CD8-positive, alpha-beta memory T cell (primary cell): ENCODE results near the gene TMPRSS9. TPM values are rescaled to one million over a fixed set of nuclear protein-coding genes. Genes with fewer than 3 reads are reported as not detected.

Experiments used
- CTCF ChIA-PET: fragments of 350-600 bp; sonication (Branson Sonifier 250); formaldehyde crosslinking; loops from one replicate; lab custom pipeline; 2021; ENCODE audit warnings: antibody characterized with exemption; lab: Charles Lee
- POLR2A ChIA-PET: fragments of 350-600 bp; sonication (Branson Sonifier 250); formaldehyde crosslinking; loops from one replicate; lab custom pipeline; 2021; ENCODE audit warnings: antibody characterized with exemption; lab: Charles Lee
- DNase-seq, 5 donors: peaks; one replicate each; pipeline versions ENCODE4 v3.0.0 to v3.0.0-alpha.2; 2020 to 2022; ENCODE audit warnings: mixed read lengths in 1 of 5
- H3K27ac ChIP-seq: one replicate; pipeline ENCODE4 v1.7.0; 2013; ENCODE audit warnings: low read depth, mild to moderate bottlenecking, low read length, moderate library complexity
- H3K27me3 ChIP-seq: 2 replicates; pipeline ENCODE4 v1.7.0; 2013; ENCODE audit warnings: low read length, mild to moderate bottlenecking; ENCODE audit not compliant: insufficient read depth, poor library complexity, severe bottlenecking
- H3K36me3 ChIP-seq: 2 replicates; pipeline ENCODE4 v1.7.0; 2013; ENCODE audit warnings: mild to moderate bottlenecking, low read length, moderate library complexity; ENCODE audit not compliant: insufficient read depth
- H3K4me1 ChIP-seq: 2 replicates; pipeline ENCODE4 v1.7.0; 2013; ENCODE audit warnings: mild to moderate bottlenecking, low read length, moderate library complexity; ENCODE audit not compliant: insufficient read depth
- H3K4me3 ChIP-seq: 2 replicates; pipeline ENCODE4 v1.7.0; 2013; ENCODE audit warnings: mild to moderate bottlenecking, low read length
- H3K9me3 ChIP-seq: 2 replicates; pipeline ENCODE4 v1.7.0; 2013; ENCODE audit warnings: mild to moderate bottlenecking, low read length
- H3K27ac Mint-ChIP-seq, 8 donors: one replicate each; pipeline ENCODE4 v1.8.0; 2020 to 2021; ENCODE audit warnings: mixed read lengths in 8 of 8, mild to moderate bottlenecking in 6 of 8, inconsistent platforms in 3 of 8, moderate library complexity in 3 of 8
- H3K27me3 Mint-ChIP-seq, 2 donors: one replicate each; pipeline ENCODE4 v1.8.0; 2020 to 2021; ENCODE audit warnings: mixed read lengths in 2 of 2, mild to moderate bottlenecking in 1 of 2, moderate library complexity in 1 of 2
- H3K36me3 Mint-ChIP-seq, 3 donors: one replicate each; pipeline ENCODE4 v1.8.0; 2020 to 2021; ENCODE audit warnings: mixed read lengths in 3 of 3, inconsistent platforms in 1 of 3, mild to moderate bottlenecking in 1 of 3
- H3K4me1 Mint-ChIP-seq, 3 donors: one replicate each; pipeline ENCODE4 v1.8.0; 2020 to 2021; ENCODE audit warnings: mixed read lengths in 3 of 3, inconsistent platforms in 1 of 3, mild to moderate bottlenecking in 1 of 3
- H3K4me3 Mint-ChIP-seq, 7 donors: one replicate each; pipeline ENCODE4 v1.8.0; 2020 to 2021; ENCODE audit warnings: mixed read lengths in 7 of 7, mild to moderate bottlenecking in 6 of 7, moderate library complexity in 4 of 7, inconsistent platforms in 2 of 7
- H3K9me3 Mint-ChIP-seq, 5 donors: one replicate each; pipeline ENCODE4 v1.8.0; 2020 to 2022; ENCODE audit warnings: mixed read lengths in 5 of 5, mild to moderate bottlenecking in 3 of 5, moderate library complexity in 2 of 5, inconsistent platforms in 1 of 5
- polyA plus RNA-seq: library from polyadenylated mRNA; unstranded; fragments of 300-500 nt; fragmentation: Illumina TruSeq; gene quantifications from one replicate; pipeline ENCODE4 v1.2.3, GENCODE V29; 2021
- total RNA-seq, 2 experiments: library from RNA; stranded (reverse); gene quantifications; one replicate each; pipeline ENCODE4 v1.2.3, GENCODE V29; 2021

The TMPRSS9 gene
- total and polyA plus RNA-seq, 3 experiments from 2014 or later, result not detected

DNA sequence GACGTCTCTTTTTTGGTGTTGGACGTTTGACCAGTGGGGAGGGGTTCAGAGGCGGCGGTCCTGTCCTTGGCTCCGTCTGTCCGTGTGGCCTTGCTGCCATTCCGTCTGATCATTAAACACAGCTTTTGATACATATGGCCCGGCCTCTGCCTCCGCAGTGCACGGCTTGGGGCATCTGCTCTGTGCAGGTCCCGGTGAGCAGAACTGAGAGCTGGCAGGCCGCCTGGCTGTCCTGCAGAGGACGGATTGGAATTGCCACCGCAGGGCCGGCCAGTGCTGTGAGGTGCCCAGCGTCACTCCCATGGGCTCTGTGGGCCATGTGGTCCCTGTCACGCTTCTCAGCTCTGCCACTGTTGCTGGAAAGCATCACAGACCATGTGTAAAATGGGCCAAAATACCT lies 5.4 kb upstream of the TMPRSS9 start:
- Mint-ChIP-seq H3K4me1 (no peaks in the 10 kb centered on the region), H3K36me3 (peaks cover 0 to 6% (median 0%) of the 10 kb centered on the region in 3 donors), H3K4me3 (no peak overlapping the region), H3K27ac (no peak overlapping the region), H3K9me3 (no peaks in the 10 kb centered on the region), H3K27me3 (peaks cover 0 to 2% of the 10 kb centered on the region in 2 donors)
- Histone ChIP-seq H3K27me3 (no peaks in the 10 kb centered on the region), H3K36me3 (peaks cover 6% of the 10 kb centered on the region), H3K9me3 (no peaks in the 10 kb centered on the region), H3K4me3 (no peak overlapping the region), H3K27ac (no peak overlapping the region), H3K4me1 (no peaks in the 10 kb centered on the region)
- POLR2A ChIA-PET, result no interaction called here
- DNase-seq, result no peak
- CTCF ChIA-PET, result interaction anchor here (0.6 to 1.4 kb wide), 2 partner anchors 11 to 331 kb away, joined by 5 to 6 read pairs; no protein-coding TSS in a partner anchor

DNA sequence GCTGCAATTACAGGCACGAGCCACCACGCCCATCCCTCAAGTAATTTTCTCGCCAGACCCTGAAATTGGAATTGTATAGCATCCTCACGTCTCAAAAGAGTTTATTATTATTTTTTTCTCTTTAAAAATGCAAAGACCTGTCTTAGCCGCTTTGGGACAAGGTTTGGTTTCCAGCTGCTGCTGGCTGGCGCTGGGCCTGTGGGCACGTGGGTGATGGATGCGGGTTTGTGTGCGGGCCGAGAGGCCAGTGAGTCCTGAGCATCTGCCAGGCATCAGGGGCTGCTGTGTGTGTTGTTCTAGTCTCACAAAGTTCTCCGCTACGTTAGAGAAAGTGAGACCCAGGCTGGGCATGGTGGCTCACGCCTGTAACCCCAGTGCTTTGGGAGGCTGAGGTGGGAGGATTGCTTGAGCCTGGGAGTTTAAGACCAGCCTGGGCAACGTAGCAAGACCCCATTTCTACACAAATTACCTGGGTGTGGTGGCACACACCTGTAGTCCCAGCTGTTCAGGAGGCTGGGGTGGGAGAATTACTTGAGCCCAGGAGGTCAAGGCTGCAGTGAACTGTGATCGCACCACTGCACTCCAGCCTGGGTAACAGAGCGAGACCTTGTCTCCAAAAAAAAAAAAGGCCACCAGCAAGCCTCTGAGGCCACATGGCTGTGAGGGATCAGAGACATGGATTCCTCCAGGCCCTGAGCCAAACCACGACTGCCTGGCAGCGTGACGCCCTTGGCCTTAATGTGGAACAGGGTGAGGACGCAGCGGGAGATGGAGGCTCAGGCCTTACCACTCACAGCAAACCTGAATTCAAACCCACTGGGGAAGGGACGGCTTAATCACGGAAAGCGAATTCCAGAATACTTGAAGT lies 4.7 kb upstream of the TMPRSS9 start:
- no peak overlapping the region for H3K27ac ChIP-seq
- peaks cover 1 to 2% of the 10 kb centered on the region in 2 donors for H3K27me3 Mint-ChIP-seq
- no peak overlapping the region for H3K4me3 Mint-ChIP-seq
- H3K27me3 ChIP-seq, result no peaks in the 10 kb centered on the region
- no peak for DNase-seq
- H3K4me1 ChIP-seq, result no peaks in the 10 kb centered on the region
- ChIA-PET POLR2A (no interaction called here), CTCF (interaction anchor here (1.4 kb wide), 1 partner anchor 10 kb away, joined by 5 read pairs; no protein-coding TSS in a partner anchor)
- H3K4me1 Mint-ChIP-seq, result no peaks in the 10 kb centered on the region
- no peaks in the 10 kb centered on the region for H3K9me3 ChIP-seq
- H3K27ac Mint-ChIP-seq, result no peak overlapping the region
- no peak overlapping the region for H3K4me3 ChIP-seq
- peaks cover 0 to 6% (median 0%) of the 10 kb centered on the region in 3 donors for H3K36me3 Mint-ChIP-seq
- no peaks in the 10 kb centered on the region for H3K9me3 Mint-ChIP-seq
- peaks cover 3% of the 10 kb centered on the region for H3K36me3 ChIP-seq

DNA sequence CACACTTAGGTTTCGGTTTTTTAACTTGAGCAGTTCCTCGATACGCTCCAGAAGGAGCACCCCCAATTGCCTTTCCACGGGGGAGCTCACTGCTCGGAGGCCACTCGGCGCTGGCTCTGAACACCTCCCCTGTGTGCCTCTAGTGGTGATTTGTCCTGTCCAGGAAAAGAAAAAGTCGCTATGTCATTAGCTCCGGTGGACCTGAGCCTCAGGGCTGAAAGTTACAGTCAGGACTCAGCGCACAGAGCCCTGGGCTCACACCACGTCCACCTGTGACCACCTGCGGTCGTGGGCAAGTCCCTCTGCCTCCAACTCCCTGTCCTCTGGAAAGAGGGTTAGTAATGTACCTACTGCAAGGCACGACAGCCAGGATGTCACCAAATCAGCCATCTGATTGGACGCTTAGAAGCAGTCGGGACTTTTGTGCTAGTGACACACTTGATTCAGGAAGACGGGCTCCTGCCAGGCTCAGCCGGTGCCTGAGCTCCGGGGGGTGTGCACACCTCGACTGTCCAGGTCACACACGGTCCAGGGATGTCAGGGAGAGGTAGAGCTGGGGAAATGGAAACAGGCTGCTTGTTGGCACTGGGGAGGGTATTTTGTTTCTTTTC lies 3.9 kb upstream of the TMPRSS9 start:
- Histone ChIP-seq H3K27me3 (no peaks in the 10 kb centered on the region), H3K36me3 (no peaks in the 10 kb centered on the region), H3K27ac (no peak overlapping the region), H3K9me3 (no peaks in the 10 kb centered on the region), H3K4me3 (no peak overlapping the region), H3K4me1 (no peaks in the 10 kb centered on the region)
- CTCF ChIA-PET, result no interaction called here
- Mint-ChIP-seq H3K4me3 (no peak overlapping the region), H3K36me3 (peaks cover 0 to 5% (median 0%) of the 10 kb centered on the region in 3 donors), H3K27ac (no peak overlapping the region), H3K4me1 (peaks cover 0 to 3% (median 0%) of the 10 kb centered on the region in 3 donors), H3K27me3 (peaks cover 6% of the 10 kb centered on the region in 2 donors), H3K9me3 (no peaks in the 10 kb centered on the region)
- DNase-seq, result no peak
- POLR2A ChIA-PET, result no interaction called here

DNA sequence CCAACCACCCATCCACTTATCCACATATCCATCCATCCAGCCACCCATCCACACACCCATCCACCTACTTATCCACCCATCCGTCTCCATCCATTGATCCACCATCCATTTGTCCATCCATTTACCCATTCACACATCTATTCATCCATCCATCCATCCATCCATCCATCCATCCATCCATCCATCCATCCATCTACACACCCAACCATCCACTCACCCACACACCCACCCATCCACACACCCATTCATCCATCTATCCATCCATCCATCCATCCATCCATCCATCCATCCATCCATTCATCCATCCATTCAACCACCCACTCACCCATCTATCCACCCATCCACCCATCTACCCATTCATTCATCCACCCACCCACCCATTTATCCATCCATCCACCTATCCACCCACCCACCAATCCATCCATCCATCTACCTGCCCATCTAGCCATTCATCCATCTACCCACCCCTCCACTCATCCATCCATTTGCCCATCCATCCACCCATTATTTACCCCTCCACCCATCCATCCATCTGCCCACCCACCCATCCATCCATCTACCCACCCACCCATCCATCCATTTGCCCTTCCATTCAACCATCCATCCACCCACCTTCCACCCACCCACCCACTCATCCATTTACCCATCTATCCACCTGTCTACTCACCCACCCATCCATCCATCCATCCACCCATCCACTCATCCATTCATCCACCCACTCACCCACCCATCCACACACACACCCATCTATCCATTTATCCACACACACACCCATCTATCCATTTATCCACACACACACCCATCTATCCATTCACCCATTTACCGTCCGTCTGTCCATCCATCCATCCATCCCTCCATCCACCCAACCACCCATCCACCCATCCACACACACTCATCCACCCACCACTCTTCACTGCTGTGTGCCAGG lies 2.5 kb upstream of the TMPRSS9 start:
- H3K4me3 Mint-ChIP-seq, result no peak overlapping the region
- ChIA-PET CTCF (no interaction called here), POLR2A (no interaction called here)
- H3K27me3 ChIP-seq, result peaks cover 10% of the 10 kb centered on the region
- no peaks in the 10 kb centered on the region for H3K9me3 ChIP-seq
- H3K4me1 ChIP-seq, result no peaks in the 10 kb centered on the region
- H3K27ac Mint-ChIP-seq, result peak overlapping the region in 1 of 8 donors; percentile 46
- no peaks in the 10 kb centered on the region for H3K36me3 ChIP-seq
- H3K27ac ChIP-seq, result no peak overlapping the region
- H3K36me3 Mint-ChIP-seq, result peaks cover 0 to 2% (median 0%) of the 10 kb centered on the region in 3 donors
- peaks cover 0 to 3% (median 0%) of the 10 kb centered on the region in 3 donors for H3K4me1 Mint-ChIP-seq
- no peaks in the 10 kb centered on the region for H3K9me3 Mint-ChIP-seq
- no peak overlapping the region for H3K4me3 ChIP-seq
- peaks cover 6% of the 10 kb centered on the region in 2 donors for H3K27me3 Mint-ChIP-seq
- no peak for DNase-seq

DNA sequence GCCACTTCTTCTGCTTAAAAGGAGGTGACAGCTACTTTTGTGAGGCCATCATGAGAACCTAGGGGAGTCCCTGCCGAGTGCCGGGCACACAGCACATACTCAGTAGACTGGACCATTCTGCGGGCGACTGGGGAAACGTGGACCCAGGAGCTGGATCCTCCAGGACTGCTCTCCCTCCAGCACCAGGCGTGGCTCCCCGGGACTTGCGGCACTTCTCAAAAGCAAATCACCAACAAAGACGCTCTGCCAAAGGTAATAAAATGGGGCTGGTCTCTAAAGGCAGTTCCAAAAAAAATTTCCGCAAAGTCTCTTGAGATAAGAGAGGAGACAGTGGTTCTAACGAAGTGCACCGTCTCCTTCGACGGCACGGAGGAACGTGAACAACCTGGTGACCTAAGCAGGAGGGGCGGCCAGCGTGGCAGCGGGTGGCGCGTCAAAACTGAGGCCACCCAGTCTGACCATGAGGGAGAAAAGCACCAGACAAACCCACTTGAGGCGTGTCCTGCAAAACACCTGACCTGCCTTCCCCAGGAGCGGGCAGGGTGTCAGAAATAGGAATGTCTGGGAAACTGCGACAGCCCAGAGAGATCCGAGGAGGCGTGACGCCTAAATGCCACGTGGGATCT lies 1.4 kb upstream of the TMPRSS9 start:
- no peaks in the 10 kb centered on the region for H3K36me3 ChIP-seq
- no peak overlapping the region for H3K4me3 ChIP-seq
- POLR2A ChIA-PET, result no interaction called here
- Mint-ChIP-seq H3K27ac (peak overlapping the region in 1 of 8 donors; percentile 50), H3K4me1 (peaks cover 0 to 3% (median 0%) of the 10 kb centered on the region in 3 donors), H3K4me3 (no peak overlapping the region), H3K36me3 (peaks cover 0 to 2% (median 0%) of the 10 kb centered on the region in 3 donors), H3K9me3 (no peaks in the 10 kb centered on the region), H3K27me3 (peaks cover 6% of the 10 kb centered on the region in 2 donors)
- no peak for DNase-seq
- H3K27me3 ChIP-seq, result peaks cover 11% of the 10 kb centered on the region
- CTCF ChIA-PET, result no interaction called here
- H3K27ac ChIP-seq, result no peak overlapping the region
- H3K4me1 ChIP-seq, result no peaks in the 10 kb centered on the region
- no peaks in the 10 kb centered on the region for H3K9me3 ChIP-seq

DNA sequence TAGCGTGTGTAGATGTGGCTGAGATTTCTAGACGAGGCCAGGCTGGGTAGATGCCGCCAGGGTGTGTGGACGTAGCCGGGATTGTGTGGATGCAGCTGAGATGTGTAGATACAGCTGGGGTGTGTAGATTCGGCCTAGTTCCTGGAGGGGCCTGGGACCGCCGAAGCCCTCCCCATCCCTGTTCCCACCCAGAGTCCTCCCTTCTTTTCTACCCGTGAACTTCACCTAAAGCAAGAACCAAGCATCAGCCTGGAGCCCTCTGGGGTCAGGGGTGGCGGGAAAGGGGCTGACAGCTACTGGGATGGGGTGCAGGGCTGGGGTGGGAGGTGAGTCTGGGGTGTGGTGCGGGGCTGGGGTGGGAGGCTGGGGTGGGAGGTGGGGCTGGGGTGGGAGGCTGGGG lies 768 bp downstream of the TMPRSS9 start:
- H3K4me3 Mint-ChIP-seq, result no peak overlapping the region
- DNase-seq, result no peak
- Histone ChIP-seq H3K27me3 (peaks cover 11% of the 10 kb centered on the region), H3K4me1 (no peaks in the 10 kb centered on the region), H3K9me3 (no peaks in the 10 kb centered on the region), H3K27ac (no peak overlapping the region), H3K4me3 (no peak overlapping the region), H3K36me3 (no peaks in the 10 kb centered on the region)
- peak overlapping the region in 1 of 8 donors; percentile 27 for H3K27ac Mint-ChIP-seq
- ChIA-PET POLR2A (no interaction called here), CTCF (no interaction called here)
- peaks cover 14 to 21% of the 10 kb centered on the region in 2 donors for H3K27me3 Mint-ChIP-seq
- H3K9me3 Mint-ChIP-seq, result no peaks in the 10 kb centered on the region
- H3K4me1 Mint-ChIP-seq, result peaks cover 0 to 3% (median 0%) of the 10 kb centered on the region in 3 donors
- H3K36me3 Mint-ChIP-seq, result peaks cover 0 to 4% (median 0%) of the 10 kb centered on the region in 3 donors

DNA sequence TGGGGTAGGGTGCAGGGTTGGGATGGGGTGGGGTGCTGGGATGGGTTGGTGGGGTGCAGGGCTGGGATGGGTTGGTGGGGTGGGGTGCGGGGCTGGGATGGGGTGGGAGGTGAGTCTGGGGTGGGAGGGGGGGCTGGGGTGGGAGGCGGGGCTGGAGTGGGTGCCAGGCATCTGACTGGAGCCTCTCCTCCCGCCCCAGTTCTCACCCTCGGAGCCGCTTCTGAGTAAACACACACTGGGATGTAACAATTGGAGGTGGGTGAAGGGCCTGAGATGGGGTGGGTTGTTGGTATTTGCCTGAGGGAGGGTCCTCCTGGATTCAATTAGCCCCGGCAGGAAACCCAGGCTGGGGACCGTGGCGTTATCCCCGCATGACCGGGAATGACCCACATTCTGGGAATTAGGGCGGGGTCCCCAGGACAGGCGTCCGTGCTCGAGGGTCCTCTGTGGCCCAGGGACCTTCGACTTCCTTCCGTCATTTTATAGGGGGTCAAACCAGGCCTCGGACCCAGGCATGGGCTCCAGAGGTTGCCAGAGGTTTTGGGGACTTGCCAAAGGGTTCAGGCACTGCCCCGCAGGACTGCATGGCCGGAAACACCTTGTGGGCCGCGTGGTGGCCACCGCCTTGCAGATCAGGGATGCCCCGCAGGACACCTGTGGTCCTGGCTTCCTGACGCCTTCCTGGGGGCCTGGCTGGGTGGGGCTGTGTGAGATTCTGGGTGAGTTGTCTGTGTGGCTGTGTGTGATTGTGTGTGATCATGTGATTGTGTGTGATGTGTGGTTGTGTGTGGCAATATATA lies 1.4 kb downstream of the TMPRSS9 start:
- no peaks in the 10 kb centered on the region for H3K9me3 ChIP-seq
- ChIA-PET POLR2A (no interaction called here), CTCF (no interaction called here)
- no peak overlapping the region for H3K4me3 Mint-ChIP-seq
- H3K4me1 Mint-ChIP-seq, result peaks cover 0 to 3% (median 0%) of the 10 kb centered on the region in 3 donors
- H3K36me3 Mint-ChIP-seq, result peaks cover 0 to 4% (median 0%) of the 10 kb centered on the region in 3 donors
- no peak overlapping the region for H3K4me3 ChIP-seq
- H3K27me3 ChIP-seq, result peaks cover 11% of the 10 kb centered on the region
- DNase-seq, result no peak
- peak overlapping the region in 1 of 8 donors; percentile 85 for H3K27ac Mint-ChIP-seq
- H3K4me1 ChIP-seq, result no peaks in the 10 kb centered on the region
- no peaks in the 10 kb centered on the region for H3K36me3 ChIP-seq
- peaks cover 14 to 21% of the 10 kb centered on the region in 2 donors for H3K27me3 Mint-ChIP-seq
- H3K27ac ChIP-seq, result no peak overlapping the region
- H3K9me3 Mint-ChIP-seq, result no peaks in the 10 kb centered on the region
